ENCODE measurements around the gene CARD8.

The CARD8 gene

GRCh38 chr19:48203794-48204628 is 51.7 kb downstream of the CARD8 start:
- DNase-seq: peak; percentile 94

GRCh38 chr19:48203222-48203793 is 52.4 kb downstream of the CARD8 start:
- DNase-seq: no peak

DNA sequence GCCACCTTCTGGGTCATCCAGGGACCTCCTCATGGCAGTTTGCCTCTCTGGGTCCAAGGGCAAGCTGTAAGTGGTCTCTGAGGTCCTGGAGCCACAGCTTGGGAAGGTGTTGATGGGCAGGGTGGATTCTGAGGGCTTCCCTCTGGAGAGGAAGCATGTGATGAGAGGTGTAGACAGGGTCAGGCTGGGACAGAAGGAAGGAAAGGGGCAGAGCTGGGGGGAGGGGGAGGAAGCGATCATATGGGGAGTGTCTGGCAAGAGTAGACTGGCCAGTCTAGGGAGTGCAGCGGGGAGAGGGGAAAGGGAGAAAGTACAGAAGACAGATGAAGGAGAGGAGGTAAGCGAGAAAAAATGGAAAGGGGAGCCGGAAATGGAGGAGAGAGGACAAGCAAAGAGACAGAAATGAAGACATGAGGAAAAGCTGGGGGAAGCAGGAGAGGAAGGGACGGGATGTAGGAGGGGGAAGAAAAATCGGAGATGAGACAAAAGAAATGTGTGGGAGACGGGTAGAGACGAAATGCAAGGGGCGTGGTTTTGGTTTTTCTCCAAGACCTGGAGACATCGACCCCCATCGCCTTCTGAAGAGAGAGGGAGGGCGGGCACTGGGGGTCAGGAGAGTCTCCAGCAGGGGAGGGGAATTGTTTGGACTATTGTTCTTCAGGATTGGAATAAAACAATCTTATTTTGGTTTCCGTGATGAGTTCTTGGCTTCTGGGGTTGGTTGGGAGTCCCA is 58.6 kb downstream of the CARD8 start:
- DNase-seq: no peak

DNA sequence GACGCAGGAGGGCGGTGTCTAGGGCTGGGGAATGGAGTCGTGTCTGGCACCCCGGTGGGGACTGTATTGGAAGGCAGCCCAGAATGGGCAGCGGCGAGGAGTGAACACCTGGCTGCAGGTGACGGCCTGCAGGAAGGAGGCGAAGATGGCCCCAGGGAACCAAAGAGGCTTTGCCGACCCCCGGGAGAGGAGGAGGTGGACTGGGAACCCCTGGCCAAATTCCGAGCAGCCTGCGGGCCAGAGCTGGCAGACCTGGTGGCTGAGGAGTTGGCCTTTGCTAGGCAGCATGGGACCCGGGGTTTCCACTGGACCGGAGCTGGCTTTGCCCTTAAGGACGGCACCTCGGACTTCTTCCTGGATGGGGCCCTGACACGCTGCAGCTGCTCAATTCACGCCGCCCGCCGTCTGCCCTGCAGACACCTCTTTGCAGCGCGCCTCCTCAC is 59.4 kb downstream of the CARD8 start:
- no peak for DNase-seq

- DNase-seq: no peak
Observed at GRCh38 chr19:48194844-48195830, 60.6 kb downstream of the CARD8 start.

DNA sequence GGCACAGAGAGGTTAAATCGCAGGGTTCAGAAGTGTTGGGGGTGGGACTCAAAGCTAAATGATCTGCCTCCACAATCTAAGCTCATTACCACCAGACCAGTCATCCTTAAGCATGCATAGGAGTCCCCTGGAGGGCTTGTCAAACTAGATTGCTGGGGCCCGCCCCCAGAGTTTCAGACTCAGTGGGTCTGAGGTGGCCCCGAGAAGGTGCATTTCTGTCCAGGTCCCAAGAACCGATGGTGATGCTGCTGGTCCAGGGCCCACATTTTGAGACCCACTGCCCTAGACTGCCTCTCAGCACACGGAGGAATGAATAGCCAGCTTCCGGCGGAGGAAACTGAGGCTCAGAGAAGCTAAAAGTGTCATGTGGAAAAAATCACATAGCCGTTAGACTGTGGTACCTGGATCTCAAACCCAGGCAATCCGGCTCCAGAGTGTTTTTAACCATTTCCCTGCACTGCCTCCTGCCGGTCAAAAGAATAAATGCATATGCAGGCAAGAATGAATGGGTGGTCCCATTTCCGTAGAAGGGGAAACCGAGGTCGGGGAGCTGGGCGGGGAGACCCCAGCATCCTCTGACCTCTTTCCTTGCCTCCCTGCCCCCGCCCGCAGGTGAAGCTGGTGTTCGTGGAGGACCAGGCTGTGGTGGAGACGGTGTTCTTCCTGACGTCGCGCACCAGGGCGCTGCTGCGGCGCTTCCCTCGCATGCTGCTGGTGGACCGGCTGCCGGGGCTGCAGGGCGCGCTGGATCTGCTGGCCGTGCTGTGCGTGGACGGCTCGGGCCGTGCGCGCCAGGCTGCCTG is 61.5 kb downstream of the CARD8 start:
- peak; percentile 43 for DNase-seq

DNA sequence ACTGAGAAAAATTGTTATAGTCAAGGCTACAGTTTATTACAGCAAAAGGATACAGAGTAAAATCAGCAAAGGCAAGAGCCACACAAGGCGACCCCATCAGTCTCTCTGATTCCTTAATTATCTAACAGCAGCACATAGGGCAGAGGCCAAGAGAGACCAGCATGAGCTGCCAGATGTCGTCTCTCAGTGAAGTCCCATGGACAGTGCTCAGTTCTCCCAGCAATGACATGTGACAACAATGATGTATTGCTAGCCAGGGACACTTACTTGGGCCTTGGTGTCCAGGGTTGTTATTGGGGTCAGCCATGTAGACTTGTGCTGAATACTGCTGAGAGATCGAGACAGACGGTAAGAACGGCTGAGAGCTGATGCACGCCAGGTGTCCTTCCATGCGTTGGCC is 63.0 kb downstream of the CARD8 start:
- DNase-seq: no peak

- DNase-seq: no peak
Observed at GRCh38 chr19:48190885-48191284, 64.8 kb downstream of the CARD8 start.

DNA sequence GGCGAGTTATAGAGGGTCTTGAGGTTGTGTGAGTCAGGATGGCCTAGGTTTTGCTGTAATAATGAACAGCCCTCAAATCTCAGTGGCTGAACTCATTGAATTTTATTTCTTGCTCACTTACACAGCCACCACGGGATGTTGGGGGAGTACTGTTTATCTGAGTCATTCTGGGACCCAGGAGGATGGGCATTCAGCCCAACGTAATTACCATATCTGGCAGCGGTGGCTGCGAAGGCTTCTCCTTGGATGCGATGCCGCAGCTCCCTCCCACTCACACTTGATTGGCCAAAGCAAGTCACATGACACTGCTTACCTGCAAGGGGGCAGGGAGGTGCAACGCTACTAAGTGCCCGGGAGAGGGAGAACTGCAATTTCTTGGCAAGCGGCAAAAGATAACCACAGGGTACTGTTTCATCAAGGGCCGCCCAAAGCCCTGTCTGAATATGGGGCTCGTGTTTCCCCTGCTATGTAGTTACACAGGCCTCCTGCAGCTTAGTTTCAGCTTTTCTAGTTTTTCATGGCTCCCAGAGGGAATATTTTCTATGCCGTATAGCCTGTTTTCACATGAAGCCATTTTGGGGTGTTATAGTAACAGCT is 65.3 kb downstream of the CARD8 start:
- DNase-seq: peak; percentile 29

DNA sequence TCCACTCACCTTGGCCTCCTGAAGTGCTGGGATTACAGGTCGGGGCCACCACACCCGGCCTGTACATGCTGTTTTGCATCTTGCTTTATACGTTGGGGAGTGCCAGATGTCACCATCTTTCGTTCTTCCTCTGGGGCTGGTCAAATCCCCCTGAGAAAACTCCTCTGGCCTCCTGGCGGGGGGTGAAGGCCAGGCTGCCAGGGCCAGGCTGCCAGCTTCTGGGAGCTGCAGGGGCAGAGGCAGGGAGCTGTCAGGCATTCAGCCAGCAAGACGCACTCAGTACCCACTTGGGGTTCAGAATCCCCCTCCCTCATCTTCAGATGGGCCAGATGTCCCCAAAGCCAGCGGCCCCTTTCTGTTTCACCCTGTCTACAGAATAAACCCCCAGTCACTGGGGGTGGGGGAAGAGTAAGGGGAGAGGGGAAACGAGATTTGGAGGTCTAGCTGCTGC is 69.1 kb downstream of the CARD8 start:
- DNase-seq: no peak

GRCh38 chr19:48186015-48186414 is 69.7 kb downstream of the CARD8 start:
- DNase-seq: no peak

GRCh38 chr19:48183356-48183755 is 72.4 kb downstream of the CARD8 start:
- DNase-seq: no peak

DNA sequence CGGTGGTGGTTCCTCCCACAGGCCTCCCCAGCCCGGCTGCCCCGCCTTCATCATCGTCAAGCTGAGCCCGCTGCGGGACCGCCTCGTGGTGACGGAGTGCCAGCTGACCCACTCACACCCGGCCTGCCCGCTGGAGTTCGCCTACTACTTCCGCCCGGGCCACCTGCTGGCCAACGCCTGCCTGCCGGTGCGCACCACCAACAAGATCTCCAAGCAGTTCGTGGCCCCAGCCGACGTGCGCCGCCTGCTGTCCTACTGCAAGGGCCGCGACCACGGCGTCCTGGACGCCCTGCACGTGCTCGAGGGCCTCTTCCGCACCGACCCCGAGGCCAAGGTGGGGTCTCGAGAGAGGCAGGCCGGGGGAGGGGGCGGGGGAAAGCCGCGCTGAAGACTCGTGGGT is 73.3 kb downstream of the CARD8 start:
- DNase-seq: no peak

DNA sequence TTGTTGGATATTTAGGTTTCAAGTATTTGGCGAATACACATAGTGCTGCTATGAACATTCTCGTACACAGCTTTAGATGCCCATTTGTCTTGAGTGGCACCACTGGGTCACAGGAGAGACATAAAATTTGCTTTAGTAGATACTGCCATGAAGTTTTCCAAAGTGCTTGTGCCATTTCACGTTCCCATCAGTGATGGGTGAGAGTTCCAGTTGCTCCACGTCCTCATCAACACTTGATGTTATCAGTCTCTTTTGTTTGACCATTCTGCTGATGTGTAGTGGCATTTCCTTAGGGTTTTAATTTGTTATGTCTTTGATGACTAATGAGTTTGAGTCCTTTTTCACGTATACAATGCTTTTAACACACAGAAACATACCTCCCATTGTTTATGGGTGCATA is 74.2 kb downstream of the CARD8 start:
- no peak for DNase-seq

GRCh38 chr19:48176226-48176625 is 79.5 kb downstream of the CARD8 start:
- DNase-seq: no peak

DNA sequence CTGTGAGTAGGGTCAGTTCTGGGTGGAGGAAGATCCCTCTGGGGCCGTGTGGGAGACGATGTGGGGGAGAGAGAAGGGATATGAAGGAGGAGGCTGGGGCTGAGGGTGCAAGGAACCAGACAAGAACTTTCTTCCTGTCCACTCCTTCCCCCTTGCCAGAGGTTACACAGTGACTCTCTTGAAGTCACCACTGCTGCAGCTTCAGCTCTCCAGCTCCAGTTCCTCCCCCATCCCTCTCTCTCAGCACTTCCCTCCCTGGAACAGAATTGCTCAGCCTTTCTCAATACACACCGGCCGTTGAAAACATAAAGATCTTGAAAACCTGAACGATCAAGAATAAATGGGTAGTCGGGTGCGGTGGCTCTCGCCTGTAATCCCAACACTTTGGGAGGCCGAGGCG is 80.1 kb downstream of the CARD8 start:
- DNase-seq: no peak

DNA sequence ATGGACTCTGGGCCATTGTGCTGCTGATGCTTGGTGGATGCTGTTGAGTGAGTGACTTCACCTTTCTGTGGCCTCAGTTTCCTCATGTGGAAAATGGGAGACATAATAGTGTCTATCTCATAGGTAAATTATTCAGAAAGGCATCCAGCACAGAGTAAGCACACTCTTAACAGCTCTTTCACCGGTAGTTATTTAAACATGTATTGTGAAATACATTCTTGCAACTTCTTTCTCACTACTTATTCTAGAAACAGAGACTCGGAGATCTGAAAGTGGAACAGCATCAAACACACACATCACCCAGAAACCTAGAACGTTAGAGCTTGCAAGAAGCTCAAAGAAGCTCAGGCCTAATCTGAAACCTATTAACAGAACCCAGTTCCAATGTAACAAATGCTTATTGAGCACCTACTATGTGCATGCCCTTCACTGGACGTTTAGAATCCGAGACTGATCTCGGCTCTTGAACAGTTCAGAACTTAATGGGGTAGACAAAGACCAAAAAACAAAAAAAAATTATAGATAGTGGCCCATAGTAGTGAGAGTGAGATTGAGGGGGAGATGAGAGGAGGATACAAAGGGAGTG is 81.2 kb downstream of the CARD8 start:
- no peak for DNase-seq

DNA sequence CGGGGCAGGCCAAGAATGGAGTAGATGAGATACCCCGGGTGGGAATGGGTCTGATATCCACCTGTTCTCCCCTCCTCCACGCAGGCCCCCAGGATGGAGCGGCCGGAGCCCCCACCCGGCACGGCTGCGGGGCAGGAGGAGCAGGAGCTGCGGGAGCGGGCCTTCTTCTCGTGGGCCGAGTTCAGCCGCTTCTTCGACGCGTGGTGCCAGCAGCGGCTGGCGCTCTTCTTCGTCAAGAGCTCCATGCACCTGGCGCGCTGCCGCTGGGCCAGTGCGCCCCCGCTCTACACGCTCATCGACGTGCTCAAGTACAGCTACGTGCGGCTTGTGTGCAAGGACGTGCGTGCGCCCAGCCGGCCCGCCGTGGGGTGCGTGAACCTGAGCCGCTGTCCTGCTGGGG is 84.0 kb downstream of the CARD8 start:
- DNase-seq: no peak

DNA sequence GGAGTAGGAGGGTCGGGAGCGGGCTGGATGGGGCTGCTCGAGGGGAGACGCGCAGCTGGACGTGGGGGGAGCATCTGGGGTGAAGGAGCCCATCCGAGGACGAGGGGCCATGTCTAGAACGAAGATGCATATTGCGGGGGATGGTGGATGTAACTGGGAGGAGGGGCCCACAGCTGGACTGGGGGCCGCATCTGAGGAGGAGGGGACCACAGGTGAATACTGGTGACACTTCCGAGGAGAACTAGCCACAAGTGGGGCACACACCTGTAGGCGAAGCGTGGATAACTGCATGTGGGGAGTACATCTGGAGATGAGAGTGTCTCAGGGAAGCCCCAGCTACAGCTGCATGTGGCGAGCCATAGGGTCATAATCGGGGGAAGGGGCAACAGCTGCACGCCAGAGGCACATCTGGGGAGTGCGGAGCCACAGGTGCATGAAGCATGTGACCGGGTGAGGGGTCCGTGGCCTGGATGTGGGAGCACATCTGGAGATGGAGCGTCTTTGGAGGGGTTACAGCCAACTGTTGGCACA is 84.8 kb downstream of the CARD8 start:
- DNase-seq: no peak

DNA sequence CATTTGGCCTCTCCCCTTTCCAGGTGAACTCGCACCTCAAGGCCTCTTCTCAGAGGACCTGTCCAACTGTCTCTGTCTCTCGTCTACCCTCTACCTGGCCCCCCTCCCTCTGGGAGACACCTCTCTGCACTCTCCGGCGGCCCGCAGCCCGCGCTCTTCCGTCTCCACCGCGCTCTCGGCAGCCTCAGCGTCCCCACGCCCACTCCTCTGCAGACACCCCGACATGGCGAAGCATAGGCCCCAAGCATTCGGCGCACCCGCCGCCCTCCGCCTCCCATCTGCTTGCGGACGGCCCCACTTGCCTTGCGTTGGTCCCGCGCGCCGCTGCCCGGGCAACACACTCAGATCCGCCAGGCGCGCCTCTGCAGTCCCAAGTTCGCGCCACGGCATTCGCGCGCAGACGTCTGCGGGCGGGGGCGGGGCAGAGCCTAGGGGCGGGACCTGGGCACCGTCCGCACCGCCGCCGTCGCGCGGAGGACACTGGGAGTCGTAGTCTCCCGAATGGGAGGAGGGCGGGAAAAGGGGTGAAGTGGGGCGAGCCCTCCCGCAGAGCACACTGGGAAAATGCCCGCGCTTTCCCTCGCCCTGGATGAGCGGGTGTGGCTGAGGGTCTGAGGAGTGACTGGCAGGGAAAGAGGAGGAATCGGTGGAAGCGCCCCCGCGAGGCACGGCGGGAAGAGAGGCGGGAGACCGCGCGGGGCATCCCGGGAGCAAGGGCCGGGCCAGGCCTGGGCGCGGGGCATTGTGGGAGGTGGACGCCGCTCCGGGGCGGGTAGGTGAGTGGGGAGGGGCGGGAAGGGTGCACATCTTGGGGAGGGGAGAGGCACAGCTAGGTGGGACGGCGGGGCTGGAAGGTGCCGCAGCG is 85.5 kb downstream of the CARD8 start, which contains the start of the genes LIG1 and ZSWIM9:
Gene LIG1 (minus strand): TSS at position 406 of the 865 bp plus-strand sequence. CDS start 4,778 bp downstream, outside the sequence.
Gene ZSWIM9 (plus strand): TSS at position 742 of the 865 bp plus-strand sequence. CDS start 1,123 bp downstream, outside the sequence.
- peak; percentile 91 for DNase-seq

Data from CD4-positive, alpha-beta T cell treated with Interleukin-17A for 1 hour (primary cell).